Fibroblast of the aortic adventitia (primary cell): Measurements from ENCODE around the gene RNU5D-1. TPM values are rescaled to one million over a fixed set of nuclear protein-coding genes. Genes with fewer than 3 reads are reported as not detected.

ENCODE experiments used
- DNase-seq: peaks from one replicate; pipeline ENCODE4 v3.0.0-alpha.2; 2010; ENCODE audit warnings: low read depth
- H3K4me3 ChIP-seq: 2 replicates; pipeline ENCODE4 v1.5.1; 2011; ENCODE audit warnings: low read depth, mild to moderate bottlenecking, control low read depth, low read length, moderate library complexity
- CTCF ChIP-seq: IDR thresholded peaks from 2 replicates; pipeline ENCODE4 v1.5.1; 2011; ENCODE audit warnings: mild to moderate bottlenecking, low read length, control low read depth, inconsistent platforms; ENCODE audit not compliant: insufficient read depth
- total RNA-seq: library from RNA; depleted of rRNA; stranded (reverse); fragments of >200 nt; gene quantifications from 2 replicates; pipeline ENCODE4 v1.2.3, GENCODE V29; 2012; ENCODE audit warnings: low replicate concordance

RNU5D-1 gene
- total RNA-seq, 1 donor = not detected

- DNase-seq = no peak
- no peak for TF ChIP-seq CTCF
- no peak overlapping the region for H3K4me3 ChIP-seq
Observed at GRCh38 chr1:44689447-44689765, 41.6 kb downstream of the RNU5D-1 start.

GRCh38 chr1:44688760-44689446 is 42.1 kb downstream of the RNU5D-1 start:
- no peak overlapping the region for H3K4me3 ChIP-seq
- no peak for DNase-seq
- TF ChIP-seq CTCF = no peak

- no peak overlapping the region for H3K4me3 ChIP-seq
- TF ChIP-seq CTCF = no peak
- DNase-seq = no peak
Observed at GRCh38 chr1:44685881-44686280, 45.1 kb downstream of the RNU5D-1 start.

GRCh38 chr1:44685218-44685617 is 45.8 kb downstream of the RNU5D-1 start:
- H3K4me3 ChIP-seq = no peak overlapping the region
- no peak for DNase-seq
- no peak for TF ChIP-seq CTCF

- no peak for TF ChIP-seq CTCF
- DNase-seq = no peak
Observed at GRCh38 chr1:44684525-44684924, 46.4 kb downstream of the RNU5D-1 start.

GRCh38 chr1:44682883-44683265 is 48.1 kb downstream of the RNU5D-1 start:
- TF ChIP-seq CTCF = no peak
- no peak overlapping the region for H3K4me3 ChIP-seq
- DNase-seq = no peak

More at GRCh38 chr1:44684525-44684924, 46.4 kb downstream of the RNU5D-1 start:
- H3K4me3 ChIP-seq = no peak overlapping the region
